Caco-2 (cell line): ENCODE measurements around the gene MYBPC2. TPM values are rescaled to one million over a fixed set of nuclear protein-coding genes. Genes with fewer than 3 reads are reported as not detected.

Experiments
- BruUV-seq: library from RNA; stranded (reverse); fragments of 400-500 nt; replicated peaks from 2 replicates; lab custom pipeline; 2021; lab: Mats Ljungman, UMichigan
- CTCF ChIA-PET: fragments of 300-600 bp; sonication (Branson Sonifier 250); formaldehyde crosslinking; loops from one replicate; lab custom pipeline; 2022; ENCODE audit warnings: antibody characterized with exemption; lab: Charles Lee
- POLR2A ChIA-PET: fragments of 300-600 bp; sonication (Branson Sonifier 250); formaldehyde crosslinking; loops from one replicate; lab custom pipeline; 2022; ENCODE audit warnings: antibody characterized with exemption; lab: Charles Lee
- DNase-seq, 2 experiments: peaks; one replicate each; pipeline versions ENCODE4 v3.0.0 to v3.0.0-alpha.2; 2020 to 2022
- H3K27me3 ChIP-seq: replicated peaks from 2 replicates; pipeline ENCODE4 v1.6.0; 2011; ENCODE audit warnings: low read length; ENCODE audit not compliant: control insufficient read depth, insufficient read depth
- H3K36me3 ChIP-seq: 2 replicates; pipeline ENCODE4 v1.5.1; 2011; ENCODE audit warnings: low read length; ENCODE audit not compliant: control insufficient read depth, insufficient read depth
- H3K4me1 ChIP-seq: fragments of 250-450 bp; sonication (Bioruptor Pico); 2 replicates; pipeline ENCODE4 v1.5.1; 2020; ENCODE audit warnings: mild to moderate bottlenecking
- H3K4me3 ChIP-seq: 2 replicates; pipeline ENCODE4 v1.5.1; 2011; ENCODE audit warnings: low read depth, mild to moderate bottlenecking, control low read depth, low read length
- H3K9me3 ChIP-seq: fragments of 250-450 bp; sonication (Bioruptor Pico); 2 replicates; pipeline ENCODE4 v1.5.1; 2020; ENCODE audit warnings: mild to moderate bottlenecking, moderate library complexity
- H3K27ac Mint-ChIP-seq: one replicate; pipeline ENCODE4 v1.8.0; 2022; ENCODE audit warnings: mixed read lengths; ENCODE audit not compliant: unreplicated experiment
- H3K27me3 Mint-ChIP-seq: one replicate; pipeline ENCODE4 v1.8.0; 2022; ENCODE audit warnings: mixed read lengths; ENCODE audit not compliant: insufficient read depth, unreplicated experiment
- H3K36me3 Mint-ChIP-seq: one replicate; pipeline ENCODE4 v1.8.0; 2022; ENCODE audit warnings: mild to moderate bottlenecking, mixed read lengths; ENCODE audit not compliant: insufficient read depth, unreplicated experiment
- H3K4me1 Mint-ChIP-seq: one replicate; pipeline ENCODE4 v1.8.0; 2022; ENCODE audit warnings: low read depth, mixed read lengths; ENCODE audit not compliant: unreplicated experiment
- H3K4me3 Mint-ChIP-seq: one replicate; pipeline ENCODE4 v1.8.0; 2022; ENCODE audit warnings: mild to moderate bottlenecking, moderate library complexity, mixed read lengths; ENCODE audit not compliant: unreplicated experiment
- H3K9me3 Mint-ChIP-seq: one replicate; pipeline ENCODE4 v1.8.0; 2022; ENCODE audit warnings: mixed read lengths; ENCODE audit not compliant: unreplicated experiment
- CTCF ChIP-seq, 2 experiments: fragments of 200-600 bp in 1 of 2; IDR thresholded peaks; 1 replicate in 1 of 2; 2 replicates in 1 of 2; pipeline versions ENCODE4 v1.5.1 to v1.8.0; 2011 to 2022; ENCODE audit warnings: antibody characterized with exemption in 1 of 2, control low read depth in 1 of 2, inconsistent platforms in 1 of 2, low read depth in 1 of 2, low read length in 1 of 2, mild to moderate bottlenecking in 1 of 2, moderate library complexity in 1 of 2; ENCODE audit not compliant: insufficient read depth in 1 of 2, severe bottlenecking in 1 of 2, unreplicated experiment in 1 of 2
- intact Hi-C: fragments of 100-400 bp; cut with micrococcal nuclease; formaldehyde crosslinking; loops from one replicate; pipeline ENCODE4 v1.10.0; 2022; ENCODE audit not compliant: unreplicated experiment
- total RNA-seq: library from RNA; stranded (reverse); gene quantifications from 2 replicates; pipeline ENCODE4 v1.2.3, GENCODE V29; 2022

Gene MYBPC2
- total RNA-seq, 1 experiment from 2014 or later, result 1.6 TPM

- peak within 1 kb of the TSS; percentile 76 for H3K4me3 Mint-ChIP-seq
- no peaks in the 10 kb centered on the region for H3K27me3 Mint-ChIP-seq
- peak; percentile 98 to 99 for DNase-seq
- no peak for TF ChIP-seq CTCF (IDR thresholded peaks at IDR 0.05; ENCODE audit: insufficient read depth in 1 of 2, low read depth in 1 of 2, low read length in 1 of 2, severe bottlenecking in 1 of 2, unreplicated experiment in 1 of 2)
- Histone ChIP-seq H3K4me1 (peaks cover 4% of the 10 kb centered on the region; the same call in 1 of the 2 replicates), H3K27me3 (no peaks in the 10 kb centered on the region), H3K9me3 (no peaks in the 10 kb centered on the region), H3K4me3 (peak within 1 kb of the TSS; percentile 58), H3K36me3 (no peaks in the 10 kb centered on the region)
- H3K27ac Mint-ChIP-seq, result peak within 1 kb of the TSS; percentile 89
- ChIA-PET CTCF (interaction anchor here (0.5 to 1.8 kb wide), 12 partner anchors 9 to 307 kb away, joined by 3 to 11 read pairs (median 6); no protein-coding TSS in a partner anchor), POLR2A (interaction anchor here (0.6 to 1.2 kb wide), 9 partner anchors 10 to 1210 kb away, joined by 3 to 10 read pairs (median 4); partner anchors contain the start of gene KCNC3)
- BruUV-seq, result no TSS peak
- peaks cover 7% of the 10 kb centered on the region for H3K4me1 Mint-ChIP-seq
- H3K36me3 Mint-ChIP-seq, result peaks cover 12% of the 10 kb centered on the region
- H3K9me3 Mint-ChIP-seq, result no peaks in the 10 kb centered on the region
- intact Hi-C loops, result loop anchor here (1.0 kb wide), 1 partner anchor 35 kb away; the partner anchor contains the start of genes EMC10 and GARIN5A
Measured at GRCh38 chr19:50511069-50511822, 78.6 kb downstream of the MYBPC2 start, which contains the start of gene JOSD2. JOSD2 (minus strand) TSS chr19:50511191; CDS start chr19:50510431, 760 bp downstream.

GRCh38 chr19:50512112-50512998, 79.7 kb downstream of the MYBPC2 start:
- ChIA-PET POLR2A (interaction anchor here (0.6 kb wide), 1 partner anchor 116 kb away, joined by 3 read pairs; no protein-coding TSS in a partner anchor), CTCF (interaction anchor here (0.5 to 1.8 kb wide), 4 partner anchors 8 to 212 kb away, joined by 3 to 7 read pairs (median 4); no protein-coding TSS in a partner anchor)
- H3K36me3 Mint-ChIP-seq, result peaks cover 12% of the 10 kb centered on the region
- H3K4me3 Mint-ChIP-seq, result peak overlapping the region; percentile 76
- BruUV-seq, result no TSS peak
- no peak for TF ChIP-seq CTCF (IDR thresholded peaks at IDR 0.05; ENCODE audit: insufficient read depth in 1 of 2, low read depth in 1 of 2, low read length in 1 of 2, severe bottlenecking in 1 of 2, unreplicated experiment in 1 of 2)
- peak overlapping the region; percentile 58 for H3K4me3 ChIP-seq
- intact Hi-C loops, result no loop called here
- peak overlapping the region; percentile 89 for H3K27ac Mint-ChIP-seq
- H3K27me3 Mint-ChIP-seq, result no peaks in the 10 kb centered on the region
- H3K36me3 ChIP-seq, result no peaks in the 10 kb centered on the region
- H3K4me1 Mint-ChIP-seq, result peaks cover 7% of the 10 kb centered on the region
- H3K27me3 ChIP-seq, result no peaks in the 10 kb centered on the region
- H3K9me3 Mint-ChIP-seq, result no peaks in the 10 kb centered on the region
- H3K4me1 ChIP-seq, result peaks cover 4% of the 10 kb centered on the region; the same call in 1 of the 2 replicates
- H3K9me3 ChIP-seq, result no peaks in the 10 kb centered on the region
- DNase-seq, result no peak
